HCT116 (cell line): ENCODE data around the gene SLIT1. TPM values are rescaled to one million over a fixed set of nuclear protein-coding genes. Genes with fewer than 3 reads are reported as not detected.
A peak's percentile ranks its signal among the peaks of the same experiment; 100 is the strongest.

Experiments used
- ATAC-seq: fragments of 200-7000 bp; cut with Tn5 transposase; 2 replicates; pipeline ENCODE4 v1.9.1; 2020; ENCODE audit warnings: mild to moderate bottlenecking, moderate library complexity
- BruUV-seq: library from RNA; stranded (reverse); fragments of 400-500 nt; replicated peaks from 2 replicates; lab custom pipeline; 2021; lab: Mats Ljungman, UMichigan
- CTCF ChIA-PET: fragments of 300-600 bp; sonication (Branson Sonifier 250); formaldehyde crosslinking; loops from one replicate; lab custom pipeline; 2021; ENCODE audit warnings: antibody characterized with exemption; lab: Charles Lee
- POLR2A ChIA-PET: fragments of 300-600, 350-600 bp; sonication (Branson Sonifier 250); formaldehyde crosslinking; loops from one replicate; lab custom pipeline; 2021; ENCODE audit warnings: antibody characterized with exemption; lab: Charles Lee
- RAD21 ChIA-PET, 2 experiments: fragments of 300-600 bp; sonication (Branson Sonifier 250); formaldehyde crosslinking; loops; one replicate each; lab custom pipeline; 2023; ENCODE audit warnings: low total read pairs in 2 of 2; ENCODE audit not compliant: uncharacterized antibody in 2 of 2, unreplicated experiment in 2 of 2, low non-redundant PET in 1 of 2; lab: Charles Lee
- DNase-seq: peaks from one replicate; pipeline ENCODE4 v3.0.0-alpha.2; 2010; ENCODE audit warnings: low read depth, low spot score
- H2AFZ ChIP-seq: fragments of 200-600 bp; shearing (Covaris generic), sonication (generic); 2 replicates; pipeline ENCODE4 v1.6.1; 2017; ENCODE audit warnings: low read depth, mixed run types, mixed read lengths, antibody characterized with exemption, low read length; ENCODE audit not compliant: poor library complexity, severe bottlenecking
- H3K27ac ChIP-seq: 2 replicates; pipeline ENCODE4 v1.5.1; 2012; ENCODE audit warnings: low read depth, low read length
- H3K27me3 ChIP-seq: fragments of 200-600 bp; sonication (generic); 2 replicates; pipeline ENCODE4 v1.6.1; 2016; ENCODE audit warnings: mixed run types, low read length, mixed read lengths; ENCODE audit not compliant: insufficient read depth
- H3K36me3 ChIP-seq, 2 experiments: fragments of 200-500 bp in 1 of 2; fragments of 200-600 bp in 1 of 2; sonication (Bioruptor generic) in 1 of 2; sonication (generic) in 1 of 2; 2 replicates each; pipeline versions ENCODE4 v1.5.1 to v1.6.1; 2014 to 2016; ENCODE audit warnings: low read length in 2 of 2, inconsistent platforms in 1 of 2, mixed read lengths in 1 of 2, mixed run types in 1 of 2; ENCODE audit not compliant: insufficient read depth in 2 of 2, control insufficient read depth in 1 of 2
- H3K4me1 ChIP-seq, 2 experiments: fragments of 200-600 bp in 1 of 2; sonication (generic) in 1 of 2; 2 replicates each; pipeline versions ENCODE4 v1.5.1 to v1.6.1; 2012 to 2017; ENCODE audit warnings: low read length in 2 of 2, inconsistent platforms in 1 of 2, mild to moderate bottlenecking in 1 of 2, mixed read lengths in 1 of 2, mixed run types in 1 of 2, moderate library complexity in 1 of 2; ENCODE audit not compliant: insufficient read depth in 2 of 2, control insufficient read depth in 1 of 2
- H3K4me2 ChIP-seq: fragments of 200-600 bp; sonication (generic); 2 replicates; pipeline ENCODE4 v1.6.1; 2017; ENCODE audit warnings: mixed run types, low read length, mixed read lengths
- H3K4me3 ChIP-seq, 2 experiments: fragments of 200-600 bp in 1 of 2; sonication (generic) in 1 of 2; replicated peaks in 1 of 2; 2 replicates each; pipeline ENCODE4 v1.5.1; 2011 to 2016; ENCODE audit warnings: low read length in 2 of 2, control low read depth in 1 of 2, low read depth in 1 of 2, mild to moderate bottlenecking in 1 of 2, mixed read lengths in 1 of 2, mixed run types in 1 of 2
- H3K79me2 ChIP-seq: fragments of 200-600 bp; sonication (generic); 2 replicates; pipeline ENCODE4 v1.6.1; 2017; ENCODE audit warnings: mild to moderate bottlenecking, mixed run types, low read length, moderate library complexity, mixed read lengths; ENCODE audit not compliant: insufficient read depth
- H3K9ac ChIP-seq: fragments of 200-600 bp; sonication (generic); 2 replicates; pipeline ENCODE4 v1.6.1; 2016; ENCODE audit warnings: low read length, mixed read lengths
- H3K9me2 ChIP-seq: fragments of 200-600 bp; sonication (generic), shearing (Covaris generic); 2 replicates; pipeline ENCODE4 v1.6.1; 2017; ENCODE audit warnings: mixed run types, mild to moderate bottlenecking, moderate library complexity; ENCODE audit not compliant: insufficient read depth
- H3K9me3 ChIP-seq, 2 experiments: fragments of 200-500 bp in 1 of 2; fragments of 200-600 bp in 1 of 2; sonication (Bioruptor generic) in 1 of 2; sonication (generic) in 1 of 2; 2 replicates each; pipeline ENCODE4 v1.6.1; 2014 to 2017; ENCODE audit warnings: low read length in 2 of 2, mixed read lengths in 2 of 2, inconsistent platforms in 1 of 2, low read depth in 1 of 2, mild to moderate bottlenecking in 1 of 2, mixed run types in 1 of 2, moderate library complexity in 1 of 2; ENCODE audit not compliant: control insufficient read depth in 1 of 2, insufficient read depth in 1 of 2
- H4K20me1 ChIP-seq: fragments of 200-600 bp; sonication (generic), shearing (Covaris generic); 2 replicates; pipeline ENCODE4 v1.6.1; 2017; ENCODE audit warnings: mixed run types, mild to moderate bottlenecking, moderate library complexity; ENCODE audit not compliant: insufficient read depth
- CBX3 ChIP-seq: IDR thresholded peaks from 2 replicates; pipeline ENCODE4 v1.6.1; 2012; ENCODE audit warnings: low read depth
- CEBPB ChIP-seq: IDR thresholded peaks from 2 replicates; pipeline ENCODE4 v1.6.1; 2012; ENCODE audit warnings: low read depth
- EGR1 ChIP-seq: IDR thresholded peaks from 2 replicates; pipeline ENCODE4 v1.6.1; 2012; ENCODE audit warnings: low read depth
- ELF1 ChIP-seq: IDR thresholded peaks from 2 replicates; pipeline ENCODE4 v1.6.1; 2012; ENCODE audit warnings: low read depth, borderline replicate concordance
- EZH2 ChIP-seq: fragments of 200-600 bp; sonication (generic); IDR thresholded peaks from 2 replicates; pipeline ENCODE4 v1.6.1; 2017; ENCODE audit warnings: antibody characterized with exemption, mixed run types
- FOSL1 ChIP-seq: IDR thresholded peaks from 2 replicates; pipeline ENCODE4 v1.6.1; 2012; ENCODE audit warnings: low read depth
- POLR2A ChIP-seq: IDR thresholded peaks from 2 replicates; pipeline ENCODE4 v1.7.0; 2011; ENCODE audit warnings: borderline replicate concordance; ENCODE audit not compliant: insufficient read depth, insufficient read length; ENCODE audit errors: extremely low read depth
- POLR2AphosphoS5 ChIP-seq: IDR thresholded peaks from 2 replicates; pipeline ENCODE4 v1.6.1; 2011; ENCODE audit warnings: mild to moderate bottlenecking, low read depth, low read length, moderate library complexity
- SIN3A ChIP-seq: IDR thresholded peaks from 2 replicates; pipeline ENCODE4 v1.6.1; 2012; ENCODE audit warnings: low read depth
- SP1 ChIP-seq: IDR thresholded peaks from 2 replicates; pipeline ENCODE4 v1.6.1; 2012; ENCODE audit warnings: low read depth
- SRF ChIP-seq: IDR thresholded peaks from 2 replicates; pipeline ENCODE4 v1.6.1; 2012; ENCODE audit warnings: low read depth
- TCF7L2 ChIP-seq: IDR thresholded peaks from 2 replicates; pipeline ENCODE4 v1.7.0; 2011; ENCODE audit warnings: borderline replicate concordance, inconsistent platforms; ENCODE audit not compliant: insufficient read depth, insufficient read length; ENCODE audit errors: extremely low read depth
- ZFX ChIP-seq: fragments of 450-650 bp; IDR thresholded peaks from 2 replicates; pipeline ENCODE4 v1.6.1; 2017
- ZNF274 ChIP-seq: fragments of 200-500 bp; sonication (Bioruptor generic); IDR thresholded peaks from 2 replicates; pipeline ENCODE4 v1.6.1; 2014; ENCODE audit warnings: mild to moderate bottlenecking, low read depth, low read length, inconsistent platforms
- intact Hi-C: fragments of 100-400 bp; cut with micrococcal nuclease; formaldehyde crosslinking; loops from 2 replicates; pipeline ENCODE4 v1.10.0; 2022
- total RNA-seq: library from RNA; stranded (reverse); gene quantifications from one replicate; pipeline ENCODE4 v1.2.1, GENCODE V29; 2021; ENCODE audit not compliant: unreplicated experiment
- TF ChIP-seq, protein P1 (sequence below): IDR thresholded peaks from 2 replicates; pipeline ENCODE4 v1.6.1; 2011; ENCODE audit warnings: mild to moderate bottlenecking, low read length, moderate library complexity; ENCODE audit not compliant: insufficient replicate concordance; ENCODE audit errors: extremely low read depth
- TF ChIP-seq, protein P2 (sequence below): IDR thresholded peaks from 2 replicates; pipeline ENCODE4 v1.6.1; 2012
- TF ChIP-seq, protein P3 (sequence below): IDR thresholded peaks from 2 replicates; pipeline ENCODE4 v1.6.1; 2012
- TF ChIP-seq, protein P4 (sequence below), 3 experiments: fragments of 200-600 bp in 1 of 3; sonication (generic) in 1 of 3; IDR thresholded peaks in 2 of 3; conservative IDR thresholded peaks in 1 of 3; 2 replicates each; pipeline ENCODE4 v1.5.1; 2012 to 2017; ENCODE audit warnings: low read depth in 2 of 3, low read length in 2 of 3, antibody characterized with exemption in 1 of 3, borderline replicate concordance in 1 of 3, control low read depth in 1 of 3, mild to moderate bottlenecking in 1 of 3, mixed read lengths in 1 of 3, mixed run types in 1 of 3, moderate library complexity in 1 of 3; ENCODE audit not compliant: insufficient read depth in 1 of 3

The SLIT1 gene
- total RNA-seq, 1 experiment from 2014 or later = 0.42 TPM

DNA sequence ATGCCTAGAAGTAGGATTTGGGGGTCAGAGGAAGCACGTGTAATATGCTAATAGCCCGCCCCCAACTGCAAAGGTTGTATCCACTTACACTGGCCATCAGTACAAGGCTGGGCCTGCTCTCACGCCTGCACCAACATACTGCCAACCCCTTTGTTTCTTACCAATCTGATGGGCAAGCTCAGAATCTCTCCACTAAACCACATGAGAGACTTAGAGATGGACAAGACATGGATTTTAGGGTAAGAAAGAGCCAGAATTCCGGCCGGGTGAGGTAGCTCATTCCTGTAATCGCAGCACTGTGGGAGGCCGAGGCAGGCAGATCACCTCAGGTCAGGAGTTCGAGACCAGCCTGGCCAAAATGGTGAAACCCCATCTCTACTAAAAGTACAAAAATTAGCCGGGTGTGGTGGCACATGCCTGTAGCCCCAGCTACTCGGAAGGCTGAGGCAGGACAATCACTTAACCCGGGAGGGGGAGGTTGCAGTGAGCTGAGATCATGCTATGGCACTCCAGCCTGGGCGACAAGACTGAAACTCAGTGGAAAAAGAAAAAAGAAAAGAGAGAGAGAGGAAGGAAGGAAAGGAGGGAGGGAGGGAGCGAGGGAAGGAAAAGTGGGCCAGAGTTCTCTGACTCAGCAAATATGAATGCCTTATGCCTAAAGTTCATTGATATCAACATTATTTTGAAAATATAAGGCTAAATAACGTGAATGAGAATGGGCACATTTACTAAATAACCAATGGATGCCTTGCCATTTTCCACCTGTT, 162.2 kb downstream of the SLIT1 start:
- Histone ChIP-seq H3K27me3 (no peaks in the 10 kb centered on the region; the same call in 1 of the 2 replicates), H2AFZ (peak overlapping the region; percentile 45), H3K36me3 (no peaks in the 10 kb centered on the region), H3K9me3 (no peaks in the 10 kb centered on the region), H3K9ac (no peak overlapping the region), H3K79me2 (no peaks in the 10 kb centered on the region), H3K9me2 (no peaks in the 10 kb centered on the region), H3K4me1 (peaks cover 11 to 20% of the 10 kb centered on the region in 2 experiments; a peak in 3 of 4 replicates), H3K4me3 (peak overlapping the region in 1 of 2 experiments; percentile 3; a peak in 1 of 4 replicates), H4K20me1 (no peaks in the 10 kb centered on the region), H3K27ac (no peak overlapping the region; the same call in 1 of the 2 replicates), H3K4me2 (peak overlapping the region; percentile 59)
- POLR2A ChIA-PET = interaction anchor here (2.7 kb wide), 1 partner anchor 13 kb away, joined by 8 read pairs; no protein-coding TSS in a partner anchor
- no peak for TF ChIP-seq POLR2A
- TF ChIP-seq CBX3 = no peak
- no peak for TF ChIP-seq ELF1
- TF ChIP-seq EZH2 = no peak
- TF ChIP-seq SIN3A = no peak
- no peak for TF ChIP-seq FOSL1
- TF ChIP-seq SRF = no peak
- no peak for TF ChIP-seq ZFX
- TF ChIP-seq CEBPB = no peak
- no peak for TF ChIP-seq ZNF274
- TF ChIP-seq, protein P1, sequence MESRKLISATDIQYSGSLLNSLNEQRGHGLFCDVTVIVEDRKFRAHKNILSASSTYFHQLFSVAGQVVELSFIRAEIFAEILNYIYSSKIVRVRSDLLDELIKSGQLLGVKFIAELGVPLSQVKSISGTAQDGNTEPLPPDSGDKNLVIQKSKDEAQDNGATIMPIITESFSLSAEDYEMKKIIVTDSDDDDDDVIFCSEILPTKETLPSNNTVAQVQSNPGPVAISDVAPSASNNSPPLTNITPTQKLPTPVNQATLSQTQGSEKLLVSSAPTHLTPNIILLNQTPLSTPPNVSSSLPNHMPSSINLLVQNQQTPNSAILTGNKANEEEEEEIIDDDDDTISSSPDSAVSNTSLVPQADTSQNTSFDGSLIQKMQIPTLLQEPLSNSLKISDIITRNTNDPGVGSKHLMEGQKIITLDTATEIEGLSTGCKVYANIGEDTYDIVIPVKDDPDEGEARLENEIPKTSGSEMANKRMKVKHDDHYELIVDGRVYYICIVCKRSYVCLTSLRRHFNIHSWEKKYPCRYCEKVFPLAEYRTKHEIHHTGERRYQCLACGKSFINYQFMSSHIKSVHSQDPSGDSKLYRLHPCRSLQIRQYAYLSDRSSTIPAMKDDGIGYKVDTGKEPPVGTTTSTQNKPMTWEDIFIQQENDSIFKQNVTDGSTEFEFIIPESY = no peak
- TF ChIP-seq, protein P2, sequence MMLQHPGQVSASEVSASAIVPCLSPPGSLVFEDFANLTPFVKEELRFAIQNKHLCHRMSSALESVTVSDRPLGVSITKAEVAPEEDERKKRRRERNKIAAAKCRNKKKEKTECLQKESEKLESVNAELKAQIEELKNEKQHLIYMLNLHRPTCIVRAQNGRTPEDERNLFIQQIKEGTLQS = no peak
- TF ChIP-seq TCF7L2 = no peak
- TF ChIP-seq, protein P3, sequence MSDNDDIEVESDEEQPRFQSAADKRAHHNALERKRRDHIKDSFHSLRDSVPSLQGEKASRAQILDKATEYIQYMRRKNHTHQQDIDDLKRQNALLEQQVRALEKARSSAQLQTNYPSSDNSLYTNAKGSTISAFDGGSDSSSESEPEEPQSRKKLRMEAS = no peak
- no peak for TF ChIP-seq POLR2AphosphoS5
- TF ChIP-seq EGR1 = no peak
- TF ChIP-seq, protein P4, sequence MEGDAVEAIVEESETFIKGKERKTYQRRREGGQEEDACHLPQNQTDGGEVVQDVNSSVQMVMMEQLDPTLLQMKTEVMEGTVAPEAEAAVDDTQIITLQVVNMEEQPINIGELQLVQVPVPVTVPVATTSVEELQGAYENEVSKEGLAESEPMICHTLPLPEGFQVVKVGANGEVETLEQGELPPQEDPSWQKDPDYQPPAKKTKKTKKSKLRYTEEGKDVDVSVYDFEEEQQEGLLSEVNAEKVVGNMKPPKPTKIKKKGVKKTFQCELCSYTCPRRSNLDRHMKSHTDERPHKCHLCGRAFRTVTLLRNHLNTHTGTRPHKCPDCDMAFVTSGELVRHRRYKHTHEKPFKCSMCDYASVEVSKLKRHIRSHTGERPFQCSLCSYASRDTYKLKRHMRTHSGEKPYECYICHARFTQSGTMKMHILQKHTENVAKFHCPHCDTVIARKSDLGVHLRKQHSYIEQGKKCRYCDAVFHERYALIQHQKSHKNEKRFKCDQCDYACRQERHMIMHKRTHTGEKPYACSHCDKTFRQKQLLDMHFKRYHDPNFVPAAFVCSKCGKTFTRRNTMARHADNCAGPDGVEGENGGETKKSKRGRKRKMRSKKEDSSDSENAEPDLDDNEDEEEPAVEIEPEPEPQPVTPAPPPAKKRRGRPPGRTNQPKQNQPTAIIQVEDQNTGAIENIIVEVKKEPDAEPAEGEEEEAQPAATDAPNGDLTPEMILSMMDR (IDR thresholded peaks at IDR 0.05 in 2 of 3, conservative IDR thresholded peaks at IDR 0.05 in 1 of 3; ENCODE audit: borderline replicate concordance in 1 of 3, insufficient read depth in 1 of 3, low read depth in 2 of 3, low read length in 2 of 3) = no peak
- TF ChIP-seq SP1 = no peak
- BruUV-seq = no TSS peak
- no peak for DNase-seq
- CTCF ChIA-PET = interaction anchor here (0.9 to 5.8 kb wide), 5 partner anchors 13 to 382 kb away, joined by 3 to 107 read pairs (median 8); no protein-coding TSS in a partner anchor
- intact Hi-C loops = loop anchor here (2.0 to 10.0 kb wide), 2 partner anchors 109 to 627 kb away; no protein-coding TSS in a partner anchor
- RAD21 ChIA-PET = interaction anchor here in 1 of 2 experiments (0.7 kb wide), 1 partner anchor 383 kb away, joined by 3 read pairs; no protein-coding TSS in a partner anchor
- no peak for ATAC-seq
